Head of caudate nucleus (tissue), 42 donors: ENCODE data around the gene SMYD1.
"Not testable (repeated sequence)": the region's sequence is repeated elsewhere in the genome, so short reads cannot be mapped to it uniquely, and the experiment has no call there.

Experiments used
- DNase-seq, 42 donors: peaks; one replicate each; pipeline versions ENCODE4 v3.0.0 to v3.0.0-alpha.2; 2020 to 2021; ENCODE audit warnings: mixed read lengths in 7 of 42
- intact Hi-C: fragments of 100-400 bp; cut with DNase I; formaldehyde crosslinking; loops from one replicate; pipeline ENCODE4 v1.15.0; 2022

SMYD1 gene

GRCh38 chr2:88067598-88067997 lies at the start of gene SMYD1:
SMYD1 (plus strand) TSS chr2:88067825; CDS start chr2:88067865, 40 bp downstream.
- DNase-seq: no peak
- intact Hi-C loops: no loop called here

DNA sequence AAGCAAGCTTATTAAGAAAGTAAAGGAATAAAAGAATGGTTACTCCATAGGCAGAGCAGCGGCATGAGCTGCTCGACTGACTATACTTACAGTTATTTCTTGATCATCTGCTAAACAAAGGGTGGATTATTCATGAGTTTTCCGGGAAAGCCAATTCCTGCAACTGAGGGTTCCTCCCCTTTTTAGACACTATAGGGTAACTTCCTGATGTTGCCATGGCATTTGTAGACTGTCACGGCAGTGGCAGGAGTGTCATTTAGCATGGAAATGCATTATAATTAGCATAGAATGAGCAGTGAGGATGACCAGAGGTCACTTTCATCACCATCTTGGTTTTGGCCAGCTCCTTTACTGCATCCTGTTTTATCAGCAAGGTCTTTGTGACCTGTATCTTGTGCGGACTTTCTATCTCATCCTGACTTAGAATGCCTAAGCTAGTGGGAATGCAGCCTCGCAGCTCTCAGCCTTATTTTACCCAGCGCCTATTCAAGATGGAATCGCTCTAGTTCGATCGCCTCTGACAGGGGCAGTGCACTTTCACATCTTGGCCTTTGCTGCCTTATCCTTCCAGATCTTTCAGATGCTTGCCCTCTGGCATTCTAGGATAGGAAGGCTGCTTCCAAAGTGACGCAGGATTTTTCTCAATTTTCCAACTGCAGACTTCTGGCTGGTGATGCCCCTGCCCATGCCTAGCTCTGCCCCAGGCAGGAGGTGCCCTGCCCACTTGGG lies 49.4 kb upstream of the SMYD1 start:
- intact Hi-C loops: loop anchor here (5.0 kb wide), 1 partner anchor 39 kb away; the partner anchor contains the start of gene KRCC1
- peak in 1 of 42 donors; percentile 37 for DNase-seq

DNA sequence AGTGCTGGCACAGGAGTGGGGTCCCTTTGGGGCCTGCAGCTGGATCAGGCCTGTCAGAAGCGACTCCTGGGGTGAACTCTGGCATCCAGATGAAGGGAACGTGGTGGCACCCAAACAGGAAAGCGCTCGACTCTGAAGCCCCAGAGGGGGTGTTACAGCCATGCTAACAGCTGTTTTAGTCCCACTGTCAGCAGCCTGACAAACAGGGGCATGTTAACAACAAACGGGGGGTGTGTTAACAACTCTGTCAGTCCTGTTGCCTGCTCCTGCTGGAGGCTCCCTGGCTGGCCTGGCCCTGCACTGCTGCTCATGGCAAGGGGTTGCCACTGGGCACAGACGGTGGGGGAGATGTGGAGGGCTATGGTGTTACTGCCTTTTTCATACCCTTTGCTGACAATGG lies 48.7 kb upstream of the SMYD1 start:
- intact Hi-C loops: loop anchor here (5.0 kb wide), 1 partner anchor 38 kb away; the partner anchor contains the start of gene KRCC1
- DNase-seq: peak in 1 of 42 donors; percentile 42

DNA sequence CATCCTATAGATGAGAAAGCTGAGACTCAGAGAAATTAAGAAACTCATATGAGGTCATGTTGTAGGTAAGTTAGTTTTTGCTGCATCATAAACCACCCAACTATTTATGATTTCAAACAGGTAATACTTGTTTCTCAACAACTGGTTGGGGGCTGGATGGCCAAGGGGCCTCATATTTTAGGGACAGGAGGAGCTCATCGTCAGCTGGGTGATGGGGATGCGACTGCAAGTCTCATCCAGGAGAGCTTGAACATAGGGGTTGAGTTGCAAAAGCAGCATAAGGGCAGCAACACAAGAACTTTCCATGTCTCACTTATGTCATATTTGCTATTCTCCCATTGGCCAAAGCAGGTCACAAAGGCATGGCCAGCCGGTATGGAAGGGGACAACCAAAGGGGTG lies 47.6 kb upstream of the SMYD1 start:
- intact Hi-C loops: loop anchor here (5.0 kb wide), 1 partner anchor 37 kb away; the partner anchor contains the start of gene KRCC1
- peak in 1 of 42 donors; percentile 40 for DNase-seq

- intact Hi-C loops: no loop called here
- peak in 1 of 42 donors; percentile 41 for DNase-seq
Observed at GRCh38 chr2:88022669-88022921, 45.0 kb upstream of the SMYD1 start.

DNA sequence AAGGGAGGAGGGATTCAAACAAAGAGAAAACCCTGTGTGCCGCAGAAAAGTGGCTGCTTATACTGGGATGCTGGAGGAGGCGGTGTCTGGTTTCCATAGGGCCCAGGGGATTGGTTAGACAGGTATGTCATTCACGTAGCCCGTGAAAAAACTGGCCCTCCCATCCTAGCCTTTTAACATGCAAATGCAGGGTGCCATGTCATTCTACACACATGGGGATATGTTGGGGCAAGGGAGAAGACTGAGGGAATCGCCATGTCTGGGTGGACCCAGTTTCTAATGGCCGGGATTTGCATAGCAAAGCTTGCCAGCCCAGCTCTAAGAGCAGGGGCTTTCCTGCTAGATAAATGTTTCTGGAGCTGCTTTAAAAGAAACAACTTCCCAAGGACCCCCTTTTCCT lies 43.1 kb upstream of the SMYD1 start:
- DNase-seq: no peak
- intact Hi-C loops: no loop called here

- intact Hi-C loops: no loop called here
Observed at GRCh38 chr2:88027697-88028389, 39.8 kb upstream of the SMYD1 start.

GRCh38 chr2:88028931-88029330 lies 38.7 kb upstream of the SMYD1 start:
- intact Hi-C loops: no loop called here
- no peak for DNase-seq

More at GRCh38 chr2:88027697-88028389, 39.8 kb upstream of the SMYD1 start:
- DNase-seq: no peak

DNA sequence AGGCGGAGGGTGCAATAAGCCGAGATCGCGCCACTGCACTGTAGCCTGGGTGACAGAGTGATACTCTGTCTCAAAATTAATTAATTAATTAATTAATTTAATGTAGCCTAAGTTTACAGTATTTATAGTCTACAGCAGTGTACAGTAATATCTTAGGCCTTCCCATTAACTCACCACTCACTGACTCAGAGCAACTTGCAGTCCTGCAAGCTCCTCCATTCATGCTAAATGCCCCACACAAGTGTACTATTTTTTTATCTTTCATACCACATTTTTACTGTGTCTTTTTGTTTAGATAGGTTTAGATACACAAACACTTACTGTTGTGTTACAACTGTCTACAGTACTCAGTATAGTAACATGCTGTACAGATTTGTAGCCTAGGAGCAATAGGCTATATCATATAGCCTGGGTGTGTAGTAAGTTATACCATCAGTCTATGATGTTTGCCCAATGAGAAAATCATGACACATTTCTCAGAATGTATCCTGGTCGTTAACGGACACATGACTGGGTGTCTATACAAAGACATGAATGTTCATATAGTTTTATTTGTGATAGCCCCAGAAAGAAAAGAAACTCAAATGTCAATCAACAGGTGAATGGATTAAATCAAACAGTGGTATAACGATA lies 35.4 kb upstream of the SMYD1 start:
- intact Hi-C loops: no loop called here
- no peak for DNase-seq

DNA sequence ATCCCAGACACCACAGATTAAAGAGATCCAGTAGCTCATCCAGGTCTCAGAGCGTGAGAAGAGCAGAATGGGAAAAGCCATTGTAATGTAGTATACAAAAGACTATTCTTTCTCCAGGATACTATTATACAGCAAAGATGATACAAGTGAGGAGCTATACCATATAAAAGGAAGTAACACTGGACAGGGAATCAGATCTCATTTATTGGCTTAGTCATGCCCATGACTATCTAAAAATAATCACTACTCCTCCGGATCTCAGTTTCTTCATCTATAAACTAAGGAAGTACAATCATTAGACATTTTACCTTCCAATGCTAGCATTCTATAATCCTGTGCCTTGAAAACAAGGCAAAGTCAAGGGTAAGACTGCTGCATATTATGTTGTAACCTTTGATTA lies 31.4 kb upstream of the SMYD1 start:
- DNase-seq: no peak
- intact Hi-C loops: no loop called here

GRCh38 chr2:88036606-88037005 lies 31.0 kb upstream of the SMYD1 start:
- no peak for DNase-seq
- intact Hi-C loops: no loop called here

DNA sequence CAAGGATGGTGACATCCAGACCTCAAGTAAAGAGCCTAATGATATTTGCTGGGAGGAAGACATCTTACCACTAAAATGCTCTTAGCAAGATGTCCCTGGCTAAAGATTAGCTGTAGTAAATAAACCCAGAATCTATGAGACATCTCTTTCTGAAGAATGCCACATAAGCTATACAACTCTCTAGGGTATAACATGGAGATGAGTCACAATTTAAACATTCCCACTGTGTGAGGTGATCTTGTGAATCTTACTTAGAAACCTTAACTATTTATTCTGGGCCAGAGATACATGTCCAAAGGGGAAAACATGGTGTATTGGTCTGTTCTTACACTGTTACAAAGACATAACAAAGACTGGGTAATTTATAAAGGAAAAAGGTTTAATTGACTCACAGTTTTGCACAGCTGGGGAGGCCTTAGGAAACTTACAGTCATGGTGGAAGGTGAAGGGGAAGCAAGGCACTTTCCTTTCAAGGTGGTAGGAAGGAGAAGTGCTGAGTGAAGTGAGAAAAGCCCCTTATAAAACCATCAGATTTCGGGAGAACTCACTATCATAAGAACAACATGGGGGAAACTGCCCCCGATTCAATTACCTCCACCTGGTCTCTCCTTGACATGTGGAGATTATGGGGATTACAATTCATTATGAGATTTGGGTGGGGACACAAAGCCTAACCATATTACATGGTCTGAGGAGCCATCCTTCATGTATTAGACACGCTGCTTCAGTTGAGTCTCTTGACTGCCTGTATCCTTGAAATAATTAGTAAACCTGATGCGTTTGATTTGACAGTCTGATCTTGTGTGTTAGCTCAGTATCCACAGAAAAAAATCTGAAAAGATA lies 29.1 kb upstream of the SMYD1 start:
- no peak for DNase-seq
- intact Hi-C loops: no loop called here

DNA sequence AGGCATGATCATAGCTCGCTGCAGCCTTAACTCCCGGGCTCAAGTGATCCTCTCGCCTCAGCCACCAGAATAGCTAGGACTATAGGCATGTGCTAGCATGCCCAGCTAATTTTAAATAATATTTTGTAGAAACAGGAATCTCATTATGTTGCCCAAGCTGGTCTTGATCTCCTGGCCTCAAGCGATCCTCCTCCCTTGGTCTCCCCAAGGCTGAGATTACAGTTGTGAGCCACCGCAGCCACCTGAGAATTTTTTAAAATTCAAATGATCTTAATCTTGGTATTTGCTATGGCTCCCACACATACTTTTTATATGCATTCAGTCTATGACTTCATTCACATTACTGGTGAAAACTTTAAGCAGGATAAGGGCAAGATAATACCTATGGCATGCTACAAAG lies 25.1 kb upstream of the SMYD1 start:
- intact Hi-C loops: no loop called here
- DNase-seq: no peak

- intact Hi-C loops: not testable (repeated sequence)
Observed at GRCh38 chr2:88045561-88045960, 22.1 kb upstream of the SMYD1 start.

DNA sequence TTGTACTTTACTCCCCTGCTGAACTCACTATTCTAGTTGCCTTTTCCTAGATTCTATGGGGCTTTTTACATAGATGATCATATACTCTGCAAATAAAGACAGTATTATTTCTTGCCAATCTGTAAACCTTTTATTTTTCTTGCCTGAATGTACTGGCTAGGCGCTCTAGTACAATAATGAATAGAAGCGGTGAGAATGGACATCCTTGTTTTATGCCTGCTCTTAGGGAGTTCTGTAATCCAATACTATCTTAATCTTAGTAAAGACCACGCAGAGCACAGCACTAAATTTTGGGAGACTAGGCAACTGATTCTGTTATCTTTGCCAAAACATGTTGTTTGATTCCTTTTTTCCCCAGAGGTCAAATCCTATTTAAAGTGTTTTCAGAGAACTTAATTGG lies 19.1 kb upstream of the SMYD1 start:
- intact Hi-C loops: no loop called here
- DNase-seq: no peak

More at GRCh38 chr2:88045561-88045960, 22.1 kb upstream of the SMYD1 start:
- not testable (repeated sequence) for DNase-seq

GRCh38 chr2:88049622-88050021 lies 18.0 kb upstream of the SMYD1 start:
- intact Hi-C loops: no loop called here

GRCh38 chr2:88051792-88052191 lies 15.8 kb upstream of the SMYD1 start:
- DNase-seq: no peak
- intact Hi-C loops: no loop called here

More at GRCh38 chr2:88049622-88050021, 18.0 kb upstream of the SMYD1 start:
- no peak for DNase-seq

GRCh38 chr2:88053296-88053695 lies 14.3 kb upstream of the SMYD1 start:
- intact Hi-C loops: no loop called here
- DNase-seq: no peak
